ENCODE measurements around the gene YDJC.
"Not testable (repeated sequence)": the region's sequence is repeated elsewhere in the genome, so short reads cannot be mapped to it uniquely, and the experiment has no call there.

YDJC gene

GRCh38 chr22:21602579-21602978 lies 27.2 kb downstream of the YDJC start:
- DNase-seq: no peak

- DNase-seq: no peak
Measured at GRCh38 chr22:21599053-21599893, 30.5 kb downstream of the YDJC start.

- no peak for DNase-seq
Measured at GRCh38 chr22:21598302-21598701, 31.5 kb downstream of the YDJC start.

GRCh38 chr22:21596356-21597135 lies 33.3 kb downstream of the YDJC start:
- not testable (repeated sequence) for DNase-seq

- DNase-seq: no peak
Measured at GRCh38 chr22:21594865-21595452, 34.9 kb downstream of the YDJC start.

GRCh38 chr22:21593406-21594232 lies 36.2 kb downstream of the YDJC start:
- DNase-seq: no peak

- DNase-seq: no peak
Measured at GRCh38 chr22:21592422-21592821, 37.4 kb downstream of the YDJC start.

GRCh38 chr22:21591695-21592094 lies 38.1 kb downstream of the YDJC start:
- DNase-seq: no peak

GRCh38 chr22:21590809-21591641 lies 38.8 kb downstream of the YDJC start:
- DNase-seq: no peak

GRCh38 chr22:21589396-21589795 lies 40.4 kb downstream of the YDJC start:
- no peak for DNase-seq

- DNase-seq: no peak
Measured at GRCh38 chr22:21587803-21588611, 41.8 kb downstream of the YDJC start.

- no peak for DNase-seq
Measured at GRCh38 chr22:21585389-21585788, 44.4 kb downstream of the YDJC start.

GRCh38 chr22:21582801-21583740 lies 46.8 kb downstream of the YDJC start:
- DNase-seq: no peak

- DNase-seq: not testable (repeated sequence)
Measured at GRCh38 chr22:21581009-21581713, 48.7 kb downstream of the YDJC start.

- DNase-seq: not testable (repeated sequence)
Measured at GRCh38 chr22:21580623-21581007, 49.2 kb downstream of the YDJC start.

GRCh38 chr22:21579474-21579851 lies 50.4 kb downstream of the YDJC start:
- no peak for DNase-seq

Data from kidney glomerular epithelial cell (primary cell).